ENCODE results near the gene PRPH2.

DNA sequence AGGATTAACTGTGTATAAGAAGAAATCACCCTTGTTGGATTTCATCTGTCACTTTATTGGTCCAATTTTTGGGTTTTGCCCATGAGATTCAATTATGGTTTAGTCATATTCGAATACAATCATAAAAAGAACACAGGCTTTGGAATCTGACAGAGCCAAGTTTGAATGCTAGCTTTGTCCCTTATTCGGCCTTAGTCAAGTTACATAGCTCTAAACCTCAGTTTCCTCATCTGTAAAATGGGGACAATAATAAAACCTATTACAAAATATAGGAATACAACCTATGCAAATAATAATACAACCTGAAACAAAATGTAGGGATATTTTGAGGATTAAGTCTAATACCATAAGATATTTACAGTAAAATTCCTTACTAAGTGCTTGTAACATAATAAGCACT lies 57.7 kb downstream of the PRPH2 start:
- TF ChIP-seq, protein P1, sequence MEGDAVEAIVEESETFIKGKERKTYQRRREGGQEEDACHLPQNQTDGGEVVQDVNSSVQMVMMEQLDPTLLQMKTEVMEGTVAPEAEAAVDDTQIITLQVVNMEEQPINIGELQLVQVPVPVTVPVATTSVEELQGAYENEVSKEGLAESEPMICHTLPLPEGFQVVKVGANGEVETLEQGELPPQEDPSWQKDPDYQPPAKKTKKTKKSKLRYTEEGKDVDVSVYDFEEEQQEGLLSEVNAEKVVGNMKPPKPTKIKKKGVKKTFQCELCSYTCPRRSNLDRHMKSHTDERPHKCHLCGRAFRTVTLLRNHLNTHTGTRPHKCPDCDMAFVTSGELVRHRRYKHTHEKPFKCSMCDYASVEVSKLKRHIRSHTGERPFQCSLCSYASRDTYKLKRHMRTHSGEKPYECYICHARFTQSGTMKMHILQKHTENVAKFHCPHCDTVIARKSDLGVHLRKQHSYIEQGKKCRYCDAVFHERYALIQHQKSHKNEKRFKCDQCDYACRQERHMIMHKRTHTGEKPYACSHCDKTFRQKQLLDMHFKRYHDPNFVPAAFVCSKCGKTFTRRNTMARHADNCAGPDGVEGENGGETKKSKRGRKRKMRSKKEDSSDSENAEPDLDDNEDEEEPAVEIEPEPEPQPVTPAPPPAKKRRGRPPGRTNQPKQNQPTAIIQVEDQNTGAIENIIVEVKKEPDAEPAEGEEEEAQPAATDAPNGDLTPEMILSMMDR (IDR thresholded peaks at IDR 0.05), result no peak
- no peak for TF ChIP-seq EZH2 (IDR thresholded peaks at IDR 0.05; ENCODE audit: borderline replicate concordance, insufficient read depth, low read depth, low read length, poor library complexity, severe bottlenecking)

Data from B cell (primary cell).